ENCODE results near the gene APOB. TPM values are rescaled to one million over a fixed set of nuclear protein-coding genes. Genes with fewer than 3 reads are reported as not detected.

The APOB gene
- total and polyA plus RNA-seq, 2 of the 13 experiments (the other 11 are each of a cell fraction or from before 2014, with no cell fraction given), result 1,569 to 2,515 TPM

- 99% methylated on average over 6 of the region's 6 CpGs for WGBS (ENCODE audit: low lambda C conversion rate)
- no peak for DNase-seq (ENCODE audit: low spot score)
- H3K27me3 ChIP-seq (ENCODE audit: control insufficient read depth in 1 of 2, insufficient read depth in 2 of 2, low read length in 2 of 2), result no peaks in the 10 kb centered on the region
- CTCF ChIA-PET (ENCODE audit: low intra/inter-chr PET ratio, low total read pairs), result no interaction called here
- no peak overlapping the region for H3K4me2 ChIP-seq (ENCODE audit: low read depth, low read length)
- POLR2A ChIA-PET, result interaction anchor here (0.7 to 10.1 kb wide), 5 partner anchors 12 to 41 kb away, joined by 3 to 317 read pairs (median 23); partner anchors contain the start of gene APOB
- intact Hi-C loops (cut with micrococcal nuclease; ENCODE audit: unreplicated experiment), result no loop called here
- H3K79me2 ChIP-seq (ENCODE audit: insufficient read depth, low read length), result no peaks in the 10 kb centered on the region
- peaks cover 72% of the 10 kb centered on the region for H3K4me1 ChIP-seq (ENCODE audit: insufficient read depth, low read length)
- no peak for ATAC-seq
- H3K9me3 ChIP-seq (ENCODE audit: low read length), result no peaks in the 10 kb centered on the region
- no peak overlapping the region for H3K9ac ChIP-seq (ENCODE audit: insufficient read depth, low read depth, low read length)
- no peaks in the 10 kb centered on the region for H4K20me1 ChIP-seq (ENCODE audit: insufficient read depth, low read length)
- FAIRE-seq, result no peak
- BruUV-seq (replicated peaks), result no TSS peak
- no peak overlapping the region for H2AFZ ChIP-seq (ENCODE audit: low read length)
- no peaks in the 10 kb centered on the region for H3K36me3 ChIP-seq (replicated peaks in 1 of 2; ENCODE audit: control insufficient read depth in 1 of 2, insufficient read depth in 2 of 2, low read length in 2 of 2)
- no peak overlapping the region for H3K4me3 ChIP-seq (replicated peaks in 1 of 3; ENCODE audit: insufficient read depth in 1 of 3, low read depth in 2 of 3, low read length in 3 of 3)
- in situ Hi-C loops (cut with HindIII; ENCODE audit: extremely low pct_ligation_motif_present, low pct_unique_long_range_greater_than_20kb), result no loop called here
- H3K27ac ChIP-seq (ENCODE audit: extremely low read length, insufficient read depth, low read length), result no peak overlapping the region
- no peak for TF ChIP-seq ZNF781 (CRISPR knock-in tag; IDR thresholded peaks at IDR 0.05; ENCODE audit: borderline replicate concordance, not compliant biosample characterization)
- no peak for TF ChIP-seq ARID4A (CRISPR knock-in tag; IDR thresholded peaks at IDR 0.05; ENCODE audit: borderline replicate concordance)
- TF ChIP-seq TP53 (CRISPR knock-in tag; conservative IDR thresholded peaks at IDR 0.05), result no peak
- TF ChIP-seq IKZF4 (CRISPR knock-in tag; IDR thresholded peaks at IDR 0.05; ENCODE audit: borderline replicate concordance, low read depth, not compliant biosample characterization), result no peak
- no peak for TF ChIP-seq ZNF180 (CRISPR knock-in tag; IDR thresholded peaks at IDR 0.05; ENCODE audit: borderline replicate concordance, low read depth)
- TF ChIP-seq, protein P1, sequence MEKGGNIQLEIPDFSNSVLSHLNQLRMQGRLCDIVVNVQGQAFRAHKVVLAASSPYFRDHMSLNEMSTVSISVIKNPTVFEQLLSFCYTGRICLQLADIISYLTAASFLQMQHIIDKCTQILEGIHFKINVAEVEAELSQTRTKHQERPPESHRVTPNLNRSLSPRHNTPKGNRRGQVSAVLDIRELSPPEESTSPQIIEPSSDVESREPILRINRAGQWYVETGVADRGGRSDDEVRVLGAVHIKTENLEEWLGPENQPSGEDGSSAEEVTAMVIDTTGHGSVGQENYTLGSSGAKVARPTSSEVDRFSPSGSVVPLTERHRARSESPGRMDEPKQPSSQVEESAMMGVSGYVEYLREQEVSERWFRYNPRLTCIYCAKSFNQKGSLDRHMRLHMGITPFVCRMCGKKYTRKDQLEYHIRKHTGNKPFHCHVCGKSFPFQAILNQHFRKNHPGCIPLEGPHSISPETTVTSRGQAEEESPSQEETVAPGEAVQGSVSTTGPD (CRISPR knock-in tag; IDR thresholded peaks at IDR 0.05), result no peak
- TF ChIP-seq ZBTB8A (CRISPR knock-in tag; IDR thresholded peaks at IDR 0.05; ENCODE audit: borderline replicate concordance, low read depth), result no peak
- no peak for TF ChIP-seq ZNF441 (CRISPR knock-in tag; IDR thresholded peaks at IDR 0.05; ENCODE audit: borderline replicate concordance)
- TF ChIP-seq RAD21 (CRISPR knock-in tag; IDR thresholded peaks at IDR 0.05), result no peak
- no peak for TF ChIP-seq ZFP1 (CRISPR knock-in tag; IDR thresholded peaks at IDR 0.05)
- TF ChIP-seq, protein P2, sequence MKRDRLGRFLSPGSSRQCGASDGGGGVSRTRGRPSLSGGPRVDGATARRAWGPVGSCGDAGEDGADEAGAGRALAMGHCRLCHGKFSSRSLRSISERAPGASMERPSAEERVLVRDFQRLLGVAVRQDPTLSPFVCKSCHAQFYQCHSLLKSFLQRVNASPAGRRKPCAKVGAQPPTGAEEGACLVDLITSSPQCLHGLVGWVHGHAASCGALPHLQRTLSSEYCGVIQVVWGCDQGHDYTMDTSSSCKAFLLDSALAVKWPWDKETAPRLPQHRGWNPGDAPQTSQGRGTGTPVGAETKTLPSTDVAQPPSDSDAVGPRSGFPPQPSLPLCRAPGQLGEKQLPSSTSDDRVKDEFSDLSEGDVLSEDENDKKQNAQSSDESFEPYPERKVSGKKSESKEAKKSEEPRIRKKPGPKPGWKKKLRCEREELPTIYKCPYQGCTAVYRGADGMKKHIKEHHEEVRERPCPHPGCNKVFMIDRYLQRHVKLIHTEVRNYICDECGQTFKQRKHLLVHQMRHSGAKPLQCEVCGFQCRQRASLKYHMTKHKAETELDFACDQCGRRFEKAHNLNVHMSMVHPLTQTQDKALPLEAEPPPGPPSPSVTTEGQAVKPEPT (CRISPR knock-in tag; IDR thresholded peaks at IDR 0.05; ENCODE audit: low read depth), result no peak
- TF ChIP-seq TCF12 (IDR thresholded peaks at IDR 0.05), result no peak
- no peak for TF ChIP-seq TCF12 (CRISPR knock-in tag; IDR thresholded peaks at IDR 0.05)
- no peak for TF ChIP-seq ZNF788 (CRISPR knock-in tag; IDR thresholded peaks at IDR 0.05; ENCODE audit: borderline replicate concordance)
- TF ChIP-seq, protein P3, sequence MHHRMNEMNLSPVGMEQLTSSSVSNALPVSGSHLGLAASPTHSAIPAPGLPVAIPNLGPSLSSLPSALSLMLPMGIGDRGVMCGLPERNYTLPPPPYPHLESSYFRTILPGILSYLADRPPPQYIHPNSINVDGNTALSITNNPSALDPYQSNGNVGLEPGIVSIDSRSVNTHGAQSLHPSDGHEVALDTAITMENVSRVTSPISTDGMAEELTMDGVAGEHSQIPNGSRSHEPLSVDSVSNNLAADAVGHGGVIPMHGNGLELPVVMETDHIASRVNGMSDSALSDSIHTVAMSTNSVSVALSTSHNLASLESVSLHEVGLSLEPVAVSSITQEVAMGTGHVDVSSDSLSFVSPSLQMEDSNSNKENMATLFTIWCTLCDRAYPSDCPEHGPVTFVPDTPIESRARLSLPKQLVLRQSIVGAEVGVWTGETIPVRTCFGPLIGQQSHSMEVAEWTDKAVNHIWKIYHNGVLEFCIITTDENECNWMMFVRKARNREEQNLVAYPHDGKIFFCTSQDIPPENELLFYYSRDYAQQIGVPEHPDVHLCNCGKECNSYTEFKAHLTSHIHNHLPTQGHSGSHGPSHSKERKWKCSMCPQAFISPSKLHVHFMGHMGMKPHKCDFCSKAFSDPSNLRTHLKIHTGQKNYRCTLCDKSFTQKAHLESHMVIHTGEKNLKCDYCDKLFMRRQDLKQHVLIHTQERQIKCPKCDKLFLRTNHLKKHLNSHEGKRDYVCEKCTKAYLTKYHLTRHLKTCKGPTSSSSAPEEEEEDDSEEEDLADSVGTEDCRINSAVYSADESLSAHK (CRISPR knock-in tag; IDR thresholded peaks at IDR 0.05; ENCODE audit: borderline replicate concordance), result no peak
- no peak for TF ChIP-seq NFRKB (IDR thresholded peaks at IDR 0.05)
Observed at GRCh38 chr2:21054011-21054410, 10.1 kb upstream of the APOB start.

All from HepG2 (cell line).